HG03342 (cell line): ENCODE results near the gene PTPN18.
"Not testable (repeated sequence)": the region's sequence is repeated elsewhere in the genome, so short reads cannot be mapped to it uniquely, and the experiment has no call there.

Experiments
- ATAC-seq: cut with Tn5 transposase; IDR thresholded peaks from one replicate; pipeline ENCODE4 v1.9.1; 2021; ENCODE audit warnings: mild to moderate bottlenecking, moderate library complexity; ENCODE audit not compliant: unreplicated experiment

PTPN18 gene, protein sequence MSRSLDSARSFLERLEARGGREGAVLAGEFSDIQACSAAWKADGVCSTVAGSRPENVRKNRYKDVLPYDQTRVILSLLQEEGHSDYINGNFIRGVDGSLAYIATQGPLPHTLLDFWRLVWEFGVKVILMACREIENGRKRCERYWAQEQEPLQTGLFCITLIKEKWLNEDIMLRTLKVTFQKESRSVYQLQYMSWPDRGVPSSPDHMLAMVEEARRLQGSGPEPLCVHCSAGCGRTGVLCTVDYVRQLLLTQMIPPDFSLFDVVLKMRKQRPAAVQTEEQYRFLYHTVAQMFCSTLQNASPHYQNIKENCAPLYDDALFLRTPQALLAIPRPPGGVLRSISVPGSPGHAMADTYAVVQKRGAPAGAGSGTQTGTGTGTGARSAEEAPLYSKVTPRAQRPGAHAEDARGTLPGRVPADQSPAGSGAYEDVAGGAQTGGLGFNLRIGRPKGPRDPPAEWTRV

DNA sequence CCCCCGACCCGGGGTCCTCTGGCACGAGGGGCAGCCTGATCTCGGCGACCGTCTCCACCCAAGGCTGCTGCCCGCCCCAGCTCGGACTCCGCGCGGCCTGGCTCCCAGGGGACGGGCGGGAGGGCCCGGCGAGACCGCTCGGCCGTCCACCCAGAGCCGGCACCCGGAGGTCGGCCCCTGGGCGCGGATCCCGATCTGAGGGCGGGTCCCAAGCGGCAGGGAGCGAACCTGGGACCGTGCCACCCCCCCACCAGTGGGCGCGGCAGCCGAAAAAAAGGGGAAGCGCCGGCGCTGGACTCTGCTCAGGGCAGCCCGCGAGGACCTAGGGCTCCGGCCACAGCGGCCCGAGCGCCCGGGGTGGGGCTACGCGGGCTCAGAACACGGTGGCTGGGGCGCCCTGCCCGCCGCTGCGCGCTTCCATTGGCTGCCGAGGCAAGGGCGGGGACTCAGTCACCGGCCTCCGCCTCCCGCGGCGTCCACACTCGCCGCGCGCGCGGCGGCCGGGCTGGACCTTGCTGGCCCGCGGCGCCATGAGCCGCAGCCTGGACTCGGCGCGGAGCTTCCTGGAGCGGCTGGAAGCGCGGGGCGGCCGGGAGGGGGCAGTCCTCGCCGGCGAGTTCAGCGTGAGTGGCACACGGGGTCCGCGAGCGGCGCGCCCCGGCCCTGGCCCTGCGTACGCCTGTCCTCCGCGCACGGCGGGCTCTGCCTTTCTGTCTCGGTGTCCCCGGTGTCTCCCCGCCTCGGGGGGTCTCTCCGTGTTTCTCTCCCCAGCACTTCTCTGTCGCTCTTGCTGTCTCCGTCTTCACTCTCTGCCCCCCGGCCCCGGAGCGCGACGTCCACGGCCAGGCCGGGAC is at the start of gene PTPN18:
Gene PTPN18 (plus strand): TSS at position 479 of the 854 bp plus-strand sequence. CDS start 52 bp downstream, at position 531.
- ATAC-seq: peak; percentile 86

DNA sequence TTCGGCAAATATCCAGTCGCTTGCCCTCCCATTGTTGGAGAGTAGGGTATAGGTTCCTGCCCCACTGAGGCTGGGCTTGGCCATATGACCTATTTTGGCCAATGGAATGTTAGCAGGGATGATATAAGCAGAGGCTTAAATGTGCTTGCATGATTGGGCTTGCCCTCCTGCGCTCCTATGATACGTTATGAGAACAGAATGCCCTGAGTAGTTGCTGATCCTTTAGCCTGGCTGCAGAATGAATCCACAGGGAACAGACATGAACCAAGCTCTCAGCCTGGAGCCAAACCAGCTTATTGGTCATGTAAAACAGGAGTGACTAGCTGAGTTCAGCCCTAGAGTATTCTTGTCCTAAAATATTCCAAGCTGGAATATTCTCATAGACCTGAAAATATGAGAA is 48.0 kb upstream of the PTPN18 start:
- no peak for ATAC-seq

DNA sequence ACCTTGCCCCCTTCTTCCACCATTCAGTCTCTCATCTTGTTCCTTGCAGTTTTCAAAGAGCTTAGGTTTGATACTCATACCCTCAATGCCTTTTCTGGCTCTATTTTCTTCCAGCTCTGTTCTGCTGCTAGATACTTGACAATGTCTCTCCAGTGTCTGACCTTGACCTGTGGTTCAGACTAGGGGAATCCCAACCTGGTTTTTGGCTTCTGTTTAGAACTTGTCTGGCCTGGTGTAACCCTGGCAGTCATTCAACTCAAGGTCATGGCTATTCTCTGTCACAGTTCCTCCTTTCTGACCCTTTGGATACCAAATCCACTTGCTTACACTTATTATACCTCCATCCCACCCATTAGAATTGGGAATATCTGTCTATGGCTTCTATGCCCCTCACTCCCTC is 45.0 kb upstream of the PTPN18 start:
- no peak for ATAC-seq

DNA sequence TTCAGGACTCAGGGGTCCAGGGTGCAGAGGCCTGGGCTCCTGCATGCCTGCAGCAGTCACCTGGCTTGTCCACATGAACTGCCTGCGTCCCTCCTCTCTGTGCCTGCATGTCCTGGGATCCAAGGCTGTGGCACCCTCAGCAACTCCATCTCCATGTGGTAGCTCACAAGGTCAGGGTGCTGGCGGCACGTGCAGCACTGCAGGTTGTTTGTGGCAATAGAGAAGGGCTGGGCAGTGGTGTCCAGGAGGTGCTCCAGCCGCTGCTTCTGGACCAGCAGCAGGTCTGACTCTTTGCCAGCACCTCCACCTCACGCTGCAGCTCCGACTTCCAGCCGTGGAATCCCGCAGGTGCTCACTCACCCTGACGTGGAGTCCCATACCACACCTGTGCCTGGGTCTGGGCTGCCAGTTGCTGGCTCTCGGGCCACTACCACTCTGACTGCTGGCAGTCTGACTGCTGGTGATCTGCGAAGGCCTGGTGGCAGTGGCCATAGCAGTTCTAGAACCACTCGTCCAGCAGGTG is 42.0 kb upstream of the PTPN18 start:
- no peak for ATAC-seq

DNA sequence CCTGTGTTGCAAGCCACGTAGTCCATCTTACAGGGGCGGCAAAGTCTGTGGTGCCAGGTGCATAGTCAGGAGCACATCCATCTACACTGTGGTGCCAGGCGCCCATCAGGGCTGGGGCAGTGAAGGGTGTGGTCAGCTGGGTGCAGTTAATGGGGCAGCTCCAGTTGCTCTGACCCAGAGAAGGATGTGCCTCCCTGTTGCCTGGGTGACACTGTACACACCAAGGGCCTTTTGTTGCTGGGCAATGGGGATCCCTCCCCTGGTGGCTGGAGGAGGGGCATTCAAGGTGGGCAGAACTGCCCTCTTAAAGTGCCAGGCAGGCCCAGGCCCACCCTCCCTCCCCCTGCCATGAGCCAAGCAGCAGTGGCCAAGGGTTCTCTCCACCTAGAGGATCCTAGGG is 41.5 kb upstream of the PTPN18 start:
- ATAC-seq: no peak

DNA sequence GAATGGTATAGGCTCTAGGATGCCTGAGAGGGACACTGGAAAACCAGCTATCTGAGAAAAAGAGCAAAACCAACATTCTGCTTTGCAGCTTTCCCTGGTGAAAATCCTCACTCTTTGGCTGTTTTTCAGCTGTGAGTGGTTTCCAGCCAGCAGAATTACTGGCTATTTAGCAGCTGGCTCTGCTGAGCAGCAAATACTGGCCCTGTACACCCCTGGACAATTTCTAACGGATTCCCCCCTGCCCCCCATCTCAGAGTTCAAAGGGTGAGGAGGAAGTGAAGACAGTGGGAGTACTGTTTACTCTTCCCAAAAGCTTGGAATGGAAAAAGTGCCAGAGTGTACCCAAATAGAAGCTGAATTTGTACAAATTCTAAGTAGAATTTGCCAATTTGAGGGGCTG is 39.3 kb upstream of the PTPN18 start:
- ATAC-seq: no peak

DNA sequence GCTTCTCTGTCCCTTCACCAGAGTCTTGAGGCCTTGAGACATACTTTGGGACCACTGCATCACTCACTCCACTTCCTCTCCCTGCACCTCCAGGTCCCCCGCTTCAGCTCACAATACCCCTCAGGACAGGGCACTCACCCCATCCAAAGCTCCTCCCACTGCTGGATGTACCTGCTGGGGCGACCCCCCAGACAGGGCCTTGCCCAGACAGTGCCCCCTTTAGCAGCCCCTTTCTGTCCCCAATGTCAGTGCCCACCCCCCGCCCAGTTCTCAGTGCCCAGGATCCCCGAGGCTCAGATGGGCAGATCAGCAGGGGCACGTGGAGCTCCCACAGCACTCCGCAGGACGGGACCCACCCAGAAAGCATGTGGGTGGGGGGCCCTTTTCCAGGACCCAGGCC is 37.0 kb upstream of the PTPN18 start:
- no peak for ATAC-seq

DNA sequence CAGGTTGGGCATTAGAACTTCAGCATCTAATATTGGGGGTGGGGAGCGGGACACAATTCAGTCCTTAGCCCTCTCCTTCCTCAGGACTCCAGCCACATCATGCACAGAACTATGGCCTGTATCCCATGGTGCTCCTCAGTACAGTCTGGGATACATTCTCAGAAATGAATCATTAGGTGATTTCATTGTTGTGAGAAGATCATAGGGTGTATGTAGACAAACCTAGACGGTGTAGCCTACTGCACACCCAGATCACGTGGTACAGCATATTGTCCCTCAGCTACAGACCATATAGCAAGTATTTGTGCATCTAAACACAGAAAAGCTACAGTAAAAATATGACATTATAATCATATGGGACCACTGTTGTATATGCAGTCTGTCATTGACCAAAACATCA is 36.3 kb upstream of the PTPN18 start:
- no peak for ATAC-seq

DNA sequence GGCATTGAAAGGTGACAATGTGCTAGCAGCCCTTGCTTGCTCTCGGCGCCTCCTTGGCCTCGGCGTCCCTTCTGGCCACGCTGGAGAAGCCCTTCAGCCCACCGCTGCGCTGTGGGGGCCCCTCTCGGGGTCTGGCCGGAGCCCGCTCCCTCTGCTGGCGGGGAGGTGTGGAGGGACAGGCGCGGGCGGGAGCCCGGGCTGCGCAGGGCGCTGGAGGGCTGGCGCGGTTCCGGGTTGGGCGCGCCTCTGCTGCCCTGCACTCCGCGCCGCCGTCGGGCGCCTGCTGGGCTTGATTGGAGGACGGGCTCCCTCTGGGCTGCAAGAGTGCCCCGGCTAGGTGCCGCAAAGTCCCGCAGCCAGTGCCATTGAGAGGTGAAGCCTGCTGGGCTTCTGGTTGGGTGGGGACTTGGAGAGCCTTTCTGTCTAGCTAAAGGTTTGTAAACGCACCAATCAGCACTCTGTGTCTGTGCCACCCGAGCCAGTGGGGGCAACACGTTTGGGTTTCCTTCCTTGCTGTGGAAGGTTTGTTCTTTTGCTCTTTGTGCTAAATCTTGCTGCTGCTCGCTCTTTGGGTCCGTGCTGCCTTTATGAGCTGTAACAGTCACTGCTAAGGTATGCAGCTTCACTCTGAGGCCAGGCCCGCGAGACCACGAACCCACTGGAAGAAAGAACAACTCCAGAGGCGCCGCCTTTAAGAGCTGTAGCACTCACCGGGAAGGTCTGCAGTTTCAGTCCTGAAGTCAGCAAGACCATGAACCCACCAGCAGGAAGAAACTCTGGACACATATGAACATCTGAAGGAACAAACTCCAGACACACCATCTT is 27.9 kb upstream of the PTPN18 start:
- no peak for ATAC-seq

DNA sequence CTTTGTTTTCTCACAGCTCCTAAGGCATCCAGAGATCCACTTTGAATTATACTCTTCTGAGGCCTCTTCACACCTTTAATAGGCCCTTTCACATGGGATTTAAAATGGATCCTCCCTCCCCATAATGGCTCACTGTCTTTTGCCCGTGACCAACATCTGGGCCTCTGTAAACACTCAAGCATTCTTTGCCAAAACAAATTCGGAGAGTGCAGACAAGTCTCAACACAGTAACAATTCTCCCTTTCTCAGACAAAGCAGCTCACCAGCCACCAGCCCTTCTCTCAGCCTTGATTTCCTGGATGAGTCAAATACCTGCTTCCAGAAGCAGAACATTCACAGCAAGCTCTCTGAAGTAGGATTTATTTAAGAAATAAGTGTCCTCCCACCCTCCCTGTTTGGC is 27.1 kb upstream of the PTPN18 start:
- no peak for ATAC-seq

DNA sequence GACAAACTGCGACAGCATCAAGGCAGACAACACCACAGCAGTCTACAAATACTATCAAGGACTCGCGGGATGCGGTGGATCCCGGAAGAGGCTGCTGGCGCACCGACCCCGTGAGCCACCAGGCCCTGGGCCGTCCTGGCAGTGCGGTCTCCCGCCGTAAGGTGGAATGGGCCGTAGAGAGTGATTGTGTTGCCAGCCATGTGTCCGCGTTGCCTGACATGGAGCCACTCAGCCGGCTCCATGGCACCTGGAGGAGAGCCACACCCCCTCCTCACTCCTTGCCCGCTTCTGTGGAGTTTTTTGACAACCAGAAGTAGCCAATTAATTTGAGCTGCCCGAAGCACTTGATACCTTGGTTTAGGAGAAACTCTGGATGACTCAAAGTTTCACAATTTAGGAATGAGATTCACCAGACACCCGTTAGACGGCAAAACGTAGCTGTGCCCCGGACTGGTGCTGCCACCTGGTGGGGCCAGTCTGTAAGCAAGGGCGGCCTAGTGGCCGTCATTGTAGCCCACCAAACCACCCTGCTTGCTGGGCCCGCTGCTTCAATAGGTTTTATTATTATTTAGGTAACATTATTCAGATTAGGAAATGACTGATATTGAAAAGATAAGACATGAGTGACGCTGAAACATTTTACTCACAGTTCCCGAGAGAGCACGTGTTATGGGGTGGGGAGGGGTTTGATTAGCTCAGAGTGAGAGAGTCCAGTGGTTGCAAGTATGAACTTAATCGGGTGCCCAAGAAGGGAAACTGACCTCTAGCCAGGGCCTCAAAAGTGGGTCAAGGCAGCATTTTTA is 23.4 kb upstream of the PTPN18 start:
- ATAC-seq: peak; percentile 87

DNA sequence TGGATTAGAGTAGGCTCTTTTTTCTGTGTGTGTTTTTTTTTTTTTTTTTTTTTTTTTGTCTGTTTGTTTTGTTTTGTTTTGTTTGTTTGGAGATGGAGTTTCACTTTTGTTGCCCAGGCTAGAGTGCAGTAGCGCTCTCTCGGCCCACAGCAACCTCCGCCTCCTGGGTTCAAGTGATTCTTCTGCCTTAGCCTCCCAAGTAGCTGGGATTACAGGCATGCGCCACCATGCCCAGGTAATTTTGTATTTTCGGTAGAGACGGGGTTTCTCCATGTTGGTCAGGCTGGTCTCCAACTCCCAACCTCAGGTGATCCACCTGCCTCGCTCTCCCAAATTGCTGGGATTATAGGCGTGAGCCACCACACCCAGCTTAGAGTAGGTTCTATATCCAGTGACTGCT is 22.6 kb upstream of the PTPN18 start:
- not testable (repeated sequence) for ATAC-seq

DNA sequence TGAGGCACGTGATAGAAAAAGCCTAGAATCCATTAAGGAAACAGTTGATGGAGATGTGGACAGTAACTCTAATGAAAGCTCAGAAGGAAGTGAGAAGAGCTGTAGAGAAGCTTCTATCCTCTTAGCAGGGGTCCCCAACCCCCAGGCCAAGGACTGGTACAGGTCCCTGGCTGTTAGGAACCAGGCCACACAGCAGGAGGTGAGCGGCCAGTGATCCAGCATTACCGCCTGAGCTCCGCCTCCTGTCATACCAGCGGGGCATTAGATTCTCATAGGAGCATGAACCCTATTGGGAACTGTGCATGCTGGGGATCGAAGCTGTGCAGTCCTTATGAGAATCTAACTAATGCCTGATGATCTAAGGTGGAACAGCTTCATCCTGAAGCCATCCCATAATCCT is 21.8 kb upstream of the PTPN18 start:
- ATAC-seq: no peak

DNA sequence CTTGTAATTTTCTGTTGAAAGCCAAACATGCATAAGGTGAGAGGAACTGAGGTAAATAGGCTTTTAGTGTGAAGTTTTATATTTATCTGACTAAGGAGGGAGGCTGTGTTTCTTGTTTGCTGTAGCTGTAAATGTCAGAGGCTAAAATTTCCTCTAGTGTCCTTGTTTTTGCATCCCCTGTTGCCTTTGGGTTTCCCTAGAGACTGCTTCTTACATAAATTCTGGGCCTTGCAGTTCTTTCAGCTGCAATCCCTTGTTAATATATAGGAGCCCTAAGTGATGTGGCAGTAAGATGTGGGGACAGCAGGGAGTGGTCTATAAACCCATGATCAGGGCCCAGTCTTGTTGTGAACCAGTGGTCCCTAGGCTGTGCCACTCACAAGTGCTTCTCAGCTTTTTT is 20.6 kb upstream of the PTPN18 start:
- ATAC-seq: no peak

DNA sequence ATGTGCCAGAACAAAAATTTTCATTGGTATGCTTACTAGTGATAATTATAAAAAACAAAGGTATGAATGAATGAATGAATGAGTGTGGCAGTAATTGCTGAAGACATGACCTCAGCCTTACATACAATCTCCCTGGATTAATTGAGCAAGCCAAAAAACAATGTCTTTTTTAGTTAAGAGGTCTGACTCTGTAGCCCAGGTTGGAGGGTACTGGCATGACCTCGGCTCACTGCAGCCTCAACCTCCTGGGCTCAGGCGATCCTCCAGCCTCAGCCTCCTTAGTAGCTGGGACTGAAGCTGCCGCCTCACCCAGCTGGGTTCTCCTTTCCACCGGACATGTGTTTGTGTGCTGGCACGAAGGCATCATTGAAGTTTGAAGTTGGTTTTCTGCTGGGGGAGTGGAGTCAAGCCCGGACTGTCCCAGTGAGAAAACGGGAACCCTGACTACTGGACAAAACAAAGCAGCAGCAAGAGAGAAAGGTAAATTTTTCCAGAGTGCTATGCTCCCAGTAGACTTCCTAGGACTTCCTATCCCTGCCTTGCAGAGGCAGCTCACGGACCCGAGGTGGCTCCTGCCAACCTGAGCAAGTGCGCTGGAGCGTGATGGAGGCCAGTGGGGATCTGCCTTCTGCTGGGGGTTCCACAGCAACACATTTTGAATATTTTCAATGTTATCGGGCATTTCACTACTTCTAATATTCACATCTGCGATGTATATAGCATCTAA is 19.5 kb upstream of the PTPN18 start:
- no peak for ATAC-seq

DNA sequence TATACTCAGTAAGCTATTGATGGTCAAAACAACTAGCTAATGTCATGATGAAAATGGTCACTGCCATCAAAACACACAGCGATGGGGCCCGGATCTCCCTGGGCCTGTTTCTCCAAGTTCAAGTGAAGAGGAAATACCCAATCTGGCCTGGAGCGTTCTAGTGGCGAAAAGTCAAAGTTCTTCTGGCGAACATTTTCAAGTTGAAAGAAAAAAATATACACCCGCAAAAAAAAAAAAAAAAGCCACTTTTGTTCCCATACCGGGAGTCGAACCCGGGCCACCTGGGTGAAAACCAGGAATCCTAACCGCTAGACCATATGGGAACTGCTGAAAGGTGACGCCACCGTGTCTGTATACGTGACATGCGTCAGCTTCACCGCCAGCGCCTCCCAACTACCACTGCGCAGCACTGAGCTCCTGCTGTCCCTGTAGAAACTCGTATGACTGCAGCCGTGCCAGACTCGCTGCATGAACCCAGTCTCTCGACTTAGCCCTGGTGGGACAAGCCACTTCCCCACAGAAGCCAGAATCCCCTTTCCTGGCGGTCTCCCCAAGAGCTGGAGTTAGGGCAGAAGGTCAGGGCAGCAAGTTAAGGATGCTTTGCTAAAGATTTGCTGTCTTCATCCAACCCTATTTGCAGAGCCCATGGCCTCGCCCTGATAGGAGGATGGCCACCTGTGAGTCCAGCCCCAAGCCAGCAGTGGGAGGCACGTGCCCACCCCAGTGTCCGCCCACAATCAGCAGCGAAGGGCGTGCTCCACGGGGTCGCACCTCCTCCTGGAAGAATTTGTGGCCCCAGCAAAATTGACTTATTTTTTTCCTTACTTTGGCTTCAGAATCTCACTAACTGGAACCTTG is 18.8 kb upstream of the PTPN18 start:
- ATAC-seq: no peak

DNA sequence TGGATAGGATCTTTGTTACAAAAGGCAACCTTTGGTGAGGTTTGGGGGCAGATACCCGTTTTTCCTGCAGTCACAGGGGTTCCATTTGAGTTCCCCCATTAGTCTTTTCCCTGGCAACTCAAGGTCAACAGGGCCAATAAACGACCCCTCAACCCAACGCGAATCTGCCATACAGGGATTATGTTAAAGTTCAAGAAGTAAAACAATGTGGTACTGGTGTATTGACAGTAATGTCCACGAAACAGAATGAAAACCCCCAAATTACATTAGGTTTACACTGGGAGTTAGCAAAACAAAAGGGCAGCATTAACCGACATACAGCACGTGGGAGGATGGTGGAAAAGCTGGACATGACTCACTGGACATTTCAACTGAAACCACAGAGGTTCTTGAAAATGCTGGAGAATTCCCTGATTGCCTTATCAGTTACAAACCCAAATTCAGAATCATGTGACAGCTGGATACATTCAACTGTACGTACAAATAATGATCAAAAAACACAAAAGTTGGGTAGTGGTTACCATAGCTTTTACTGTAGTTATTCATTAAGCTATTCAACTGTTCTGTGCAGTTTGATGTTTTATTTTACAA is 18.0 kb upstream of the PTPN18 start:
- no peak for ATAC-seq

DNA sequence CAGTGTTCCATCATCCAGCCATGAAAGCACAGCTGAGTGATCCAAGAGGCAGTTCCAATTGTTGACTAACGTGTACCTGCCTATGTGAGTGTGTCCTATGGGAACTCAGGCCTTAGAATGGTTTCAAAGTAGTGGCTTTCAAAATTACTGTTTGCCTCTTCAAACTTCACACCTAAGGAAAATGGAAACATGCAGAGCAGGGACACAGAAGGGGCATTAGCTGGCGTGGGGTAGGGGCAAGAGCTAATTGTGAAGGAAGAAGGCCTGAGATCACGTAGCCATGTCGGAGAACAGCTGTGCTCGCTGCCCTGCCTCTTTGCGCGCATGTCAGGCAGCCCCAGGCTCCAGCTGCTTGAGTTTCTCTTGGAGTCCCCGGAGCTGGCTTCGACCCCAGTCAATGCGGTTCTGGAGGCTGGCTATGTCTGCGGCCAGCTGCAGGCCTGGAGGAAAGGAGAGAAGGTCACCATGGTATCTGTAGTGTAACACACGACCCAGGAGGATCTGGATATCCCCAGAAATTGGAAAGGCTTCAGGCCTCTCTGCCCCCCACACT is 17.0 kb upstream of the PTPN18 start:
- no peak for ATAC-seq
